T-cell (primary cell): ENCODE results near the gene OR2A7. TPM values are rescaled to one million over a fixed set of nuclear protein-coding genes. Genes with fewer than 3 reads are reported as not detected.
"Not testable (repeated sequence)": the region's sequence is repeated elsewhere in the genome, so short reads cannot be mapped to it uniquely, and the experiment has no call there.

ENCODE experiments used
- ATAC-seq, 4 experiments: fragments of 200-7000 bp in 3 of 4; fragments of 150-1000 bp in 1 of 4; cut with Tn5 transposase; replicated peaks in 1 of 4; 1 replicate in 3 of 4; 2 replicates in 1 of 4; pipeline ENCODE4 v1.10.0; 2021; ENCODE audit warnings: moderate library complexity in 3 of 4, mild to moderate bottlenecking in 2 of 4, moderate number of reproducible peaks in 1 of 4
- CTCF ChIA-PET, 2 donors: fragments of 300-600 bp; sonication (Branson Sonifier 250); formaldehyde crosslinking; loops; one replicate each; lab custom pipeline; 2022; ENCODE audit warnings: antibody characterized with exemption in 2 of 2; lab: Charles Lee
- POLR2A ChIA-PET, 2 donors: fragments of 300-600 bp; sonication (Branson Sonifier 250); formaldehyde crosslinking; loops; one replicate each; lab custom pipeline; 2022; ENCODE audit warnings: antibody characterized with exemption in 2 of 2; lab: Charles Lee
- DNase-seq, 35 experiments: peaks; one replicate each; pipeline versions ENCODE4 v3.0.0 to v3.0.0-alpha.2; 2013 to 2023
- H3K27ac ChIP-seq: one replicate; pipeline ENCODE4 v1.5.1; 2013; ENCODE audit warnings: low read length
- H3K27me3 ChIP-seq, 2 experiments: replicated peaks in 1 of 2; 1 replicate in 1 of 2; 2 replicates in 1 of 2; pipeline versions ENCODE4 v1.6.1 to v1.7.0; 2013; ENCODE audit warnings: low read length in 1 of 2, mixed read lengths in 1 of 2; ENCODE audit not compliant: control insufficient read depth in 2 of 2, insufficient read depth in 2 of 2; ENCODE audit errors: extremely low read depth in 1 of 2
- H3K36me3 ChIP-seq, 2 donors: 1 replicate in 1 of 2; 2 replicates in 1 of 2; pipeline versions ENCODE4 v1.6.1 to v1.7.0; 2013; ENCODE audit warnings: low read length in 1 of 2; ENCODE audit not compliant: control insufficient read depth in 2 of 2, insufficient read depth in 1 of 2; ENCODE audit errors: extremely low read depth in 1 of 2
- H3K4me1 ChIP-seq, 2 experiments: 1 replicate in 1 of 2; 2 replicates in 1 of 2; pipeline versions ENCODE4 v1.6.1 to v1.7.0; 2013; ENCODE audit warnings: low read length in 2 of 2, mixed read lengths in 1 of 2; ENCODE audit not compliant: insufficient read depth in 2 of 2, control insufficient read depth in 1 of 2; ENCODE audit errors: extremely low read depth in 1 of 2
- H3K4me3 ChIP-seq, 2 donors: 1 replicate in 1 of 2; 2 replicates in 1 of 2; pipeline versions ENCODE4 v1.5.1 to v1.7.0; 2013; ENCODE audit warnings: mild to moderate bottlenecking in 2 of 2, low read length in 1 of 2, moderate library complexity in 1 of 2; ENCODE audit not compliant: control insufficient read depth in 1 of 2; ENCODE audit errors: extremely low read depth in 1 of 2
- H3K9me3 ChIP-seq: 2 replicates; pipeline ENCODE4 v1.7.0; 2013
- H3K27ac Mint-ChIP-seq, 2 donors: one replicate each; pipeline ENCODE4 v1.8.0; 2020 to 2021; ENCODE audit warnings: mild to moderate bottlenecking in 2 of 2, mixed read lengths in 2 of 2
- H3K27me3 Mint-ChIP-seq, 2 donors: one replicate each; pipeline ENCODE4 v1.8.0; 2021 to 2022; ENCODE audit warnings: mixed read lengths in 2 of 2
- H3K36me3 Mint-ChIP-seq: one replicate; pipeline ENCODE4 v1.8.0; 2021; ENCODE audit warnings: mixed read lengths
- H3K4me1 Mint-ChIP-seq, 3 donors: one replicate each; pipeline ENCODE4 v1.8.0; 2020 to 2022; ENCODE audit warnings: mixed read lengths in 3 of 3, mild to moderate bottlenecking in 1 of 3
- H3K4me3 Mint-ChIP-seq, 3 donors: one replicate each; pipeline ENCODE4 v1.8.0; 2020 to 2022; ENCODE audit warnings: mild to moderate bottlenecking in 3 of 3, mixed read lengths in 3 of 3, moderate library complexity in 3 of 3
- H3K9me3 Mint-ChIP-seq, 3 donors: one replicate each; pipeline ENCODE4 v1.8.0; 2020 to 2022; ENCODE audit warnings: mixed read lengths in 3 of 3
- whole genome bisulfite sequencing: methylation state at CpG from one replicate; pipeline ENCODE4 v1.1.5; 2013; ENCODE audit warnings: missing lambda C conversion rate; ENCODE audit not compliant: insufficient coverage; 5-methylcytosine and 5-hydroxymethylcytosine counted together
- total RNA-seq, 35 experiments: library from RNA in 6 of 35; stranded (reverse) in 6 of 35; fragments of 120-200 nt in 1 of 35; gene quantifications; one replicate each; pipeline versions ENCODE4 v1.2.1 to v1.2.4 and lab custom pipeline; 2013 to 2026

The OR2A7 gene
- total RNA-seq, 5 donors from 2014 or later (not counting 1 experiment from before 2014, with no cell fraction given) = 1.5 to 5.6 (median 2.5) TPM

DNA sequence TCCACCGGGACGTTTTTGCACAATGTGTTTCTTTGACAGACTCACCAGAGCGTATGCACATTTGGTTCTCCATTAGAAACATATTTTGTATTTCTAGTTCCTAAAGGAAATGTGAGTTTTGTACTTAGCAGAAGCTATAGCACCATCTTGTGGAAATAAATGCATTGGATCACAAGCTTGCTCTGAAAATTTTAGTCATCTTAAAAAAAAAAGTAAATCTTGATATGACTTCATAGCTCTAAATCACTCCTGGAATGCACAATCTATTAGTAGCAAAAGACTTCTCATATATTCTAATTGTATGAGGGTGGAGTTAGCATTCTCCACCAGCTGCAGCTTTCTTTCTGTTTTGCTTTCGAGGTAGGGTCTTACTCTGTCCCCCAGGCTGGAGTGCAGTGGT is 45.4 kb downstream of the OR2A7 start:
- H3K27ac Mint-ChIP-seq, H3K27ac ChIP-seq, H3K27me3 ChIP-seq, POLR2A ChIA-PET, H3K4me3 Mint-ChIP-seq, H3K36me3 ChIP-seq, H3K4me3 ChIP-seq, H3K9me3 ChIP-seq, DNase-seq, H3K9me3 Mint-ChIP-seq, H3K27me3 Mint-ChIP-seq, H3K36me3 Mint-ChIP-seq, CTCF ChIA-PET, H3K4me1 Mint-ChIP-seq, H3K4me1 ChIP-seq: not testable (repeated sequence)
- no CpG with 5 or more reads among the region's 4 CpGs for WGBS
- ATAC-seq = peak in 3 of 4 experiments; percentile 26 to 53 (median 36)

DNA sequence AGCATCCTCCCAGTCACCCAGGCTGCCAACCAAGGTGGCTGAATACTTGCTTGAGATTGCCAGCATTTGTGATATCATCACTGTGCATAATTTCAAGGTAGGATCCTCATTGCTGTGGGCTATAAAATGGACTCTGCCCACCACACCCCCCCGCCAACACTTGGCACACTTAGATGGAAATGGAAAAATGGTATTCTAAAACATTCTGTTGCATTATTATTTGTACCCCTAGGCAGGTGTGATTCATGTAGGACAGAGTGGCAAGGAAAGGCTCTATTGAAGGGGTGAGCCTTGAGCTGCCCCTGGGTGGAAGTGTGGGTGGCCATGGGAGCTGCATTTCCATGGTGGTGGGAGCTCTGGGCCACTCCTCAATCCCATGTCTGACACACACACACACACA is 46.0 kb downstream of the OR2A7 start:
- H3K4me3 ChIP-seq, POLR2A ChIA-PET, ATAC-seq, CTCF ChIA-PET, H3K4me1 Mint-ChIP-seq, H3K27me3 Mint-ChIP-seq, H3K27me3 ChIP-seq, H3K27ac Mint-ChIP-seq, H3K9me3 Mint-ChIP-seq, H3K36me3 ChIP-seq, H3K27ac ChIP-seq, H3K9me3 ChIP-seq, H3K36me3 Mint-ChIP-seq, DNase-seq, H3K4me3 Mint-ChIP-seq, H3K4me1 ChIP-seq: not testable (repeated sequence)
- no CpG with 5 or more reads among the region's 1 CpG for WGBS

GRCh38 chr7:144217200-144217599 is 47.4 kb downstream of the OR2A7 start:
- H3K9me3 ChIP-seq, DNase-seq, H3K27ac ChIP-seq, POLR2A ChIA-PET, H3K4me1 Mint-ChIP-seq, H3K4me3 Mint-ChIP-seq, H3K27me3 Mint-ChIP-seq, H3K27me3 ChIP-seq, H3K9me3 Mint-ChIP-seq, H3K27ac Mint-ChIP-seq, H3K4me1 ChIP-seq, H3K36me3 ChIP-seq, H3K36me3 Mint-ChIP-seq, H3K4me3 ChIP-seq, CTCF ChIA-PET: not testable (repeated sequence)
- peak in 1 of 4 experiments; percentile 31 for ATAC-seq

Other genes starting within 250 kb of the OR2A7 start
- gene OR2A5, start 215.8 kb downstream of the OR2A7 start, total RNA-seq = not detected
- not detected for gene OR2A25, start 195.0 kb downstream of the OR2A7 start, total RNA-seq
- gene OR2A12, start 178.5 kb downstream of the OR2A7 start, total RNA-seq = not detected
- not detected for gene OR2A2, start 155.2 kb downstream of the OR2A7 start, total RNA-seq
- gene OR2A14, start 141.6 kb downstream of the OR2A7 start, total RNA-seq = not detected
- gene CTAGE4, start 81.3 kb downstream of the OR2A7 start, total RNA-seq = 1 to 10 TPM in 3 of 5 donors, under 1 TPM in 2; 0.41 to 2.2 (median 1.0) TPM
- 1 to 10 TPM in 4 of 5 donors, under 1 TPM in 1; 0.98 to 2.5 (median 1.7) TPM for gene ARHGEF35, start 69.0 kb downstream of the OR2A7 start, total RNA-seq
- under 1 TPM in 2 of 5 donors, not detected in 3; 0.09 to 0.13 TPM for gene OR2A42, start 25.2 kb downstream of the OR2A7 start, total RNA-seq
- gene CTAGE8, start 4.5 kb upstream of the OR2A7 start, total RNA-seq = 1 to 10 TPM in 1 of 5 donors, under 1 TPM in 1, not detected in 3; 0.66 to 1.2 TPM
- gene OR2A1, start 47.6 kb upstream of the OR2A7 start, total RNA-seq = not detected
- 1 to 10 TPM; 4.9 to 8.4 (median 5.9) TPM for gene ARHGEF5, start 90.6 kb upstream of the OR2A7 start, total RNA-seq
- not detected for gene NOBOX, start 138.9 kb upstream of the OR2A7 start, total RNA-seq